Tibial nerve (tissue), 4 donors: ENCODE results near the gene CCN5. TPM values are rescaled to one million over a fixed set of nuclear protein-coding genes. Genes with fewer than 3 reads are reported as not detected.

ENCODE experiments used
- DNase-seq, 2 donors: peaks; one replicate each; pipeline ENCODE4 v3.0.0-alpha.2; 2019; ENCODE audit warnings: low spot score in 2 of 2
- H3K27ac ChIP-seq, 4 donors: fragments of 200-600 bp; sonication (generic) in 3 of 4; one replicate each; pipeline ENCODE4 v1.5.1; 2017 to 2019; ENCODE audit warnings: mild to moderate bottlenecking in 1 of 4
- H3K27me3 ChIP-seq, 2 donors: fragments of 200-600 bp; sonication (generic) in 1 of 2; one replicate each; pipeline versions ENCODE4 v1.5.1 to v1.6.0; 2017 to 2019
- H3K36me3 ChIP-seq, 3 donors: fragments of 200-600 bp; sonication (generic); one replicate each; pipeline ENCODE4 v1.5.1; 2018 to 2019
- H3K4me1 ChIP-seq, 4 donors: fragments of 200-600 bp; sonication (generic) in 3 of 4; one replicate each; pipeline ENCODE4 v1.5.1; 2017 to 2019
- H3K4me3 ChIP-seq, 4 donors: fragments of 200-600 bp; sonication (generic) in 3 of 4; one replicate each; pipeline ENCODE4 v1.5.1; 2017 to 2019; ENCODE audit warnings: mild to moderate bottlenecking in 1 of 4, moderate library complexity in 1 of 4
- H3K9me3 ChIP-seq, 4 donors: fragments of 200-600 bp; sonication (generic) in 3 of 4; one replicate each; pipeline ENCODE4 v1.5.1; 2017 to 2019
- CTCF ChIP-seq, 5 experiments: fragments of 200-600 bp in 3 of 5; fragments of 450-650 bp in 2 of 5; sonication (generic) in 3 of 5; IDR thresholded peaks; one replicate each; pipeline ENCODE4 v1.5.1; 2016 to 2019; ENCODE audit warnings: antibody characterized with exemption in 5 of 5, mild to moderate bottlenecking in 3 of 5, moderate library complexity in 2 of 5
- EP300 ChIP-seq, 2 donors: sonication (generic); formaldehyde crosslinking; IDR thresholded peaks; one replicate each; pipeline ENCODE4 v1.6.1; 2017; ENCODE audit warnings: antibody characterized with exemption in 2 of 2, mild to moderate bottlenecking in 1 of 2
- POLR2A ChIP-seq, 2 donors: fragments of 450-650 bp; IDR thresholded peaks; one replicate each; pipeline ENCODE4 v1.6.1; 2017; ENCODE audit warnings: antibody characterized with exemption in 2 of 2, mild to moderate bottlenecking in 2 of 2, moderate library complexity in 2 of 2
- WGBS, 2 donors: methylation state at CpG; one replicate each; pipeline ENCODE4 v1.1.5; 2018; 5-methylcytosine and 5-hydroxymethylcytosine counted together
- total RNA-seq, 4 donors: library from RNA; depleted of rRNA; stranded (reverse); fragments of >200 nt; gene quantifications; one replicate each; pipeline ENCODE4 v1.1.0, GENCODE V29; 2016

CCN5 gene
- total RNA-seq, 4 donors from 2014 or later, result 84.0 to 1,826 (median 378) TPM

GRCh38 chr20:44719841-44720240, 4.7 kb downstream of the CCN5 start:
- H3K4me1 ChIP-seq, result peaks cover 0 to 66% (median 30%) of the 10 kb centered on the region in 4 donors
- DNase-seq, result no peak
- H3K27ac ChIP-seq, result peak overlapping the region in 3 of 4 donors; percentile 54 to 82 (median 82)
- no peaks in the 10 kb centered on the region for H3K27me3 ChIP-seq
- WGBS, 2 donors, result 88 to 90% methylated on average over 10 to 19 of the region's 19 CpGs
- TF ChIP-seq CTCF (IDR thresholded peaks at IDR 0.05) (no peak), EP300 (IDR thresholded peaks at IDR 0.05) (no peak), POLR2A (IDR thresholded peaks at IDR 0.05) (no peak)
- no peaks in the 10 kb centered on the region for H3K9me3 ChIP-seq
- peak overlapping the region in 1 of 4 donors; percentile 8 for H3K4me3 ChIP-seq
- no peaks in the 10 kb centered on the region for H3K36me3 ChIP-seq

GRCh38 chr20:44720621-44720996, 5.4 kb downstream of the CCN5 start:
- H3K4me3 ChIP-seq, result no peak overlapping the region
- no peak for DNase-seq
- no peaks in the 10 kb centered on the region for H3K9me3 ChIP-seq
- no peaks in the 10 kb centered on the region for H3K36me3 ChIP-seq
- peak overlapping the region; percentile 20 to 82 (median 68) for H3K27ac ChIP-seq
- no peak for TF ChIP-seq CTCF (IDR thresholded peaks at IDR 0.05)
- no peak for TF ChIP-seq EP300 (IDR thresholded peaks at IDR 0.05)
- no peak for TF ChIP-seq POLR2A (IDR thresholded peaks at IDR 0.05)
- H3K4me1 ChIP-seq, result peaks cover 0 to 58% (median 24%) of the 10 kb centered on the region in 4 donors
- no peaks in the 10 kb centered on the region for H3K27me3 ChIP-seq
- WGBS, 2 donors, result 42 to 47% methylated on average over 7 of the region's 7 CpGs

- WGBS, 2 donors, result 47 to 48% methylated on average over 11 of the region's 11 CpGs
These were observed 6.0 kb downstream of the CCN5 start for GRCh38 chr20:44720997-44721784.

GRCh38 chr20:44721785-44722054, 6.6 kb downstream of the CCN5 start:
- Histone ChIP-seq H3K4me1 (peaks cover 0 to 47% (median 18%) of the 10 kb centered on the region in 4 donors), H3K36me3 (no peaks in the 10 kb centered on the region), H3K27ac (peak overlapping the region in 3 of 4 donors; percentile 37 to 82 (median 73))

More at GRCh38 chr20:44720997-44721784, 6.0 kb downstream of the CCN5 start:
- TF ChIP-seq CTCF (IDR thresholded peaks at IDR 0.05) (no peak), EP300 (IDR thresholded peaks at IDR 0.05) (no peak), POLR2A (IDR thresholded peaks at IDR 0.05) (no peak)
- Histone ChIP-seq H3K9me3 (no peaks in the 10 kb centered on the region), H3K36me3 (no peaks in the 10 kb centered on the region), H3K27me3 (no peaks in the 10 kb centered on the region), H3K4me3 (no peak overlapping the region), H3K4me1 (peaks cover 0 to 52% (median 20%) of the 10 kb centered on the region in 4 donors), H3K27ac (peak overlapping the region; percentile 20 to 82 (median 68))
- DNase-seq, result no peak

More at GRCh38 chr20:44721785-44722054, 6.6 kb downstream of the CCN5 start:
- H3K9me3 ChIP-seq, result no peaks in the 10 kb centered on the region
- 100% methylated on average over 1 of the region's 1 CpG for WGBS, 2 donors
- TF ChIP-seq EP300 (IDR thresholded peaks at IDR 0.05) (no peak), CTCF (IDR thresholded peaks at IDR 0.05) (no peak), POLR2A (IDR thresholded peaks at IDR 0.05) (no peak)
- H3K27me3 ChIP-seq, result no peaks in the 10 kb centered on the region
- DNase-seq, result no peak
- H3K4me3 ChIP-seq, result no peak overlapping the region
